Measurements from ENCODE around the gene RTN4RL1.
"Not testable (repeated sequence)": the region's sequence is repeated elsewhere in the genome, so short reads cannot be mapped to it uniquely, and the experiment has no call there.

The RTN4RL1 gene

DNA sequence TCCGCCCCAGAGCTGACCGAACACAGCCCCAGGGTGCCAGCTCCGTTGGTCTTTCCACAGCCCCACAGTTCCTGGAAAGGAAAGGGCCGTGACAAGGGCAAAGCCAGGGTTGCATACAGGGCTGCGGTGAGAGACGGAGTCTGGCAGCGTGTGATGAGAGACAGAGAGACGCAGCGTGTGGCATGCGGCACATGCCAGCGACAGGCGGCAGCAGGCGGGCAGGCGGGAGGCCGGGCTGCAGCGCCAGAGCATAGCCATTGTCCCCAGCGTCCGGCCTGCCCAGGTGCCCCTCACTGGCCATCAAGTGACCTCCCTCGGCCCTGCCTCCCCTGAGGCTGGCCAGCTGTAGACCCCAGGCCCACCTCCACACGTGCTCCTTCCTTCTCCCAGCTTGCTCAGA is 8.6 kb downstream of the RTN4RL1 start:
- Histone ChIP-seq H3K4me2 (peak overlapping the region in 9 of 11 experiments; percentile 81 to 100 (median 99); a peak in 19 of 22 replicates), H3K9ac (peak overlapping the region in 3 of 11 experiments; percentile 49 to 72 (median 63); a peak in 3 of 22 replicates), H3K36me3 (0 out of 22 replicates have a peak, but pooled peaks cover 0 to 5% (median 0%) of the 10 kb centered on the region in 11 experiments), H3K27ac (peak overlapping the region in 1 of 11 experiments; percentile 71; a peak in 1 of 22 replicates), H3K27me3 (peaks cover 0 to 35% (median 0%) of the 10 kb centered on the region in 11 experiments; a peak in 5 of 22 replicates), H4K20me1 (peaks cover 0 to 42% (median 19%) of the 10 kb centered on the region in 11 experiments; a peak in 12 of 22 replicates), H3K4me1 (peaks cover 52 to 92% (median 75%) of the 10 kb centered on the region in 10 experiments), H3K9me3 (replicated peaks in 1 of 11) (peaks cover 0 to 5% (median 0%) of the 10 kb centered on the region in 11 experiments; a peak in 1 of 22 replicates), H3K4me3 (no peak overlapping the region)
- no peak for TF ChIP-seq Cebpa-rat (IDR thresholded peaks at IDR 0.05)

DNA sequence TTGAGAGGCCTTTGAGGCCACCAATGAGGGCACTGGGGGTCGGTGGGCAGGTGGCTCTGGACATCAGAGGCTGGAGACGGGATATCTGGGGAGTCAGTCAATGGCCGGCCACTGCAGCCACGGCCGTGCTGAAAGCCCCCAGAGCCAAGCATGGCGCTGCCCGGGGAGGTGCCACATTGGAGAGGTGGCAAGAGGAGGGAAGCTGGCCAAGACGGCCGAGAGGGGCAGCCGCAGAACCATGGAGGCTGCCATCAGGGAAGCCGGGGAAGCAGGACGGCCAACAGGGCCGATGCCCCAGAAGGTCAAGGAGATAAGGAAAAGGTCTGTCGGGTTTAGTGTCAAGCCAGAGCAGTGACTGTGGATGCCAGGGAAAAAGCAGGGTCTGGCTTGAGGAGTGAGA is 9.8 kb downstream of the RTN4RL1 start:
- Histone ChIP-seq H3K27me3 (peaks cover 0 to 28% (median 0%) of the 10 kb centered on the region in 11 experiments; a peak in 5 of 22 replicates), H3K4me3 (no peak overlapping the region), H3K9me3 (replicated peaks in 1 of 11) (peaks cover 0 to 5% (median 0%) of the 10 kb centered on the region in 11 experiments; a peak in 1 of 22 replicates), H4K20me1 (peaks cover 0 to 35% (median 16%) of the 10 kb centered on the region in 11 experiments; a peak in 12 of 22 replicates), H3K36me3 (0 out of 22 replicates have a peak, but pooled peaks cover 0 to 5% (median 0%) of the 10 kb centered on the region in 11 experiments), H3K9ac (no peak overlapping the region), H3K27ac (0 out of 22 replicates have a peak overlapping the region, but pooled peaks of 1 of the 11 experiments have one; percentile 10), H3K4me2 (peak overlapping the region in 3 of 11 experiments; percentile 25 to 100 (median 26); a peak in 1 of 22 replicates), H3K4me1 (peaks cover 48 to 91% (median 74%) of the 10 kb centered on the region in 10 experiments)
- TF ChIP-seq Cebpa-rat (IDR thresholded peaks at IDR 0.05): no peak

DNA sequence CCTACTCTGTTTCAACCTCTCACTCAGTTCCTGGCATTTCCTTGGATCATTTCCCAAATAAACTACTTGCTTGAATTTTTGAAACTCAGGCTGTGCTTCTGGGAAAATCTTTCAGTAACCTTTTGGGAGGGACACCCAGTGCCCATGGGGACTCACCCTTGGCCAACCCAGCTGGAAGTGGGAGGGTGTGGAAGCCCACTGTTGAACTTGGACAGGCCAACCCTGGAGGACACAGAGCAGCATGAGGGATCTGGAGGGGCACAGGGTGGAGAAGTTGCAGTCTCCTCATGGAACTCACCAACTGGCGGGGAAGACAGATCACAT is 11.2 kb downstream of the RTN4RL1 start:
- peaks cover 41 to 80% (median 63%) of the 10 kb centered on the region in 10 experiments for H3K4me1 ChIP-seq
- peaks cover 0 to 14% (median 0%) of the 10 kb centered on the region in 11 experiments; a peak in 5 of 22 replicates for H3K27me3 ChIP-seq
- 0 out of 22 replicates have a peak, but pooled peaks cover 0 to 5% (median 0%) of the 10 kb centered on the region in 11 experiments for H3K36me3 ChIP-seq
- no peak overlapping the region for H3K4me3 ChIP-seq
- H4K20me1 ChIP-seq: peaks cover 0 to 22% (median 12%) of the 10 kb centered on the region in 11 experiments; a peak in 12 of 22 replicates
- H3K9ac ChIP-seq: no peak overlapping the region
- no peak for TF ChIP-seq Cebpa-rat (IDR thresholded peaks at IDR 0.05)
- H3K4me2 ChIP-seq: peak overlapping the region in 2 of 11 experiments; percentile 9 to 24; a peak in 4 of 22 replicates
- peaks cover 0 to 5% (median 0%) of the 10 kb centered on the region in 11 experiments; a peak in 1 of 22 replicates for H3K9me3 ChIP-seq (replicated peaks in 1 of 11)
- H3K27ac ChIP-seq: no peak overlapping the region

DNA sequence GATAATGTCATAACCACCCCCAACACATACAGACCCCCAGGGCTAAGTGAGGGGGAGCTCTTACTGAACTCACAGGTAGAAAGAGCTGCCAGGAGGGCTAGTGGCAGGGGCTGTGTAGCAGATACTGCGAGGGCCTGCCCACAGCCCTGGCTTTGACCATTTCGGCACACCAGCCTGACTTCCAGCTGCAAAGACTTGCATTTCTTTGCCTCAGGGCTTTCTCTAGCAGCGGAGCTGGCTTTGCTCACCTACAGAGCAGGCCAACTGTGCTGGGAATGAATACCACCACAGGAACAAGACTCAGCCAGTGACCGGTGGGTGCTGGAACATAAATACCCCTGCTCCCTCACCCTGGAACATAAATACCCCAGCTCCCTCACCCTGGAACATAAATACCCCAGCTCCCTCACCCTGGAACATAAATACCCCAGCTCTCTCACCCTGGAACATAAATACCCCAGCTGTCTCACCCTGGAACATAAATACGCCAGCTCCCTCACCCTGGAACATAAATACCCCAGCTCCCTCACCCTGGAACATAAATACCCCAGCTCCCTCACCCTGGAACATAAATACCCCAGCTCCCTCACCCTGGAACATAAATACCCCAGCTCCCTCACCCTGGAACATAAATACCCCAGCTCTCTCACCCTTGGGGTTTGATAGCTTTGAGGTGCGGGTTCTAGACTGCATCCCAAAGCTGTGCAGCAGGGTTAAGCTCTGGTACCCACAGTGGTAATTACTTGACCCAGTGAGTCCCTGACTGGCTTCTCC is 11.7 kb downstream of the RTN4RL1 start:
- not testable (repeated sequence) for H3K9ac ChIP-seq; H3K36me3 ChIP-seq; H3K27me3 ChIP-seq; H3K9me3 ChIP-seq (replicated peaks in 1 of 11); H3K4me3 ChIP-seq
- Histone ChIP-seq H3K27ac (peak overlapping the region in 4 of 11 experiments; percentile 12 to 63 (median 26); a peak in 1 of 22 replicates), H4K20me1 (peaks cover 0 to 17% (median 6%) of the 10 kb centered on the region in 11 experiments; a peak in 12 of 22 replicates), H3K4me1 (peaks cover 36 to 80% (median 63%) of the 10 kb centered on the region in 10 experiments), H3K4me2 (peak overlapping the region in 10 of 11 experiments; percentile 70 to 88 (median 82); a peak in 15 of 22 replicates)

DNA sequence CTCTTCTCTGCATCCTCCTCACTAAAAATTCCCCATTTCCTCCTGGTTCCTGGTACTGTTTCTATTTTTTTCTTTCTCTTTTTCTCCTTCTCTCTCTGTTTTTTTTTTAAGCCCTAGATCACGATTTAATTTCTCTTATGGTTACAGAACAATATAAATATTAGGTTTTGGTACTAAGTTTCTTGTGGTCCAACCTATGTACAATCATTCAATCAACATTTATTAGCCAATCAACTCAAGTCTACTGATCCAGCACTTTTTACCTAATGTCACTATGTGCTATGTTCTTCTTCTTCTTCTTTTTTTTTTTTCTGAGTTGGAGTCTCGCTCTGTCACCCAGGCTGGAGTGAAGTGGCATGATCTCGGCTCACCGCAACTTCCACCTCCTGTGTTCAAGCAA is 12.6 kb downstream of the RTN4RL1 start:
- H3K4me3 ChIP-seq: peak overlapping the region in 5 of 10 experiments; percentile 4 to 45 (median 25); a peak in 5 of 20 replicates
- H3K36me3 ChIP-seq: 0 out of 22 replicates have a peak, but pooled peaks cover 0 to 5% (median 0%) of the 10 kb centered on the region in 11 experiments
- no peak for TF ChIP-seq Cebpa-rat (IDR thresholded peaks at IDR 0.05)
- no peaks in the 10 kb centered on the region for H3K27me3 ChIP-seq
- H3K9me3 ChIP-seq (replicated peaks in 1 of 11): peaks cover 0 to 5% (median 0%) of the 10 kb centered on the region in 11 experiments; a peak in 1 of 22 replicates
- H3K9ac ChIP-seq: peak overlapping the region in 9 of 11 experiments; percentile 31 to 73 (median 59); a peak in 15 of 22 replicates
- peak overlapping the region in 9 of 11 experiments; percentile 33 to 81 (median 67); a peak in 16 of 22 replicates for H3K27ac ChIP-seq
- peaks cover 26 to 73% (median 57%) of the 10 kb centered on the region in 10 experiments for H3K4me1 ChIP-seq
- H3K4me2 ChIP-seq: peak overlapping the region; percentile 70 to 90 (median 82)
- peaks cover 0 to 10% (median 0%) of the 10 kb centered on the region in 11 experiments; a peak in 4 of 22 replicates for H4K20me1 ChIP-seq

DNA sequence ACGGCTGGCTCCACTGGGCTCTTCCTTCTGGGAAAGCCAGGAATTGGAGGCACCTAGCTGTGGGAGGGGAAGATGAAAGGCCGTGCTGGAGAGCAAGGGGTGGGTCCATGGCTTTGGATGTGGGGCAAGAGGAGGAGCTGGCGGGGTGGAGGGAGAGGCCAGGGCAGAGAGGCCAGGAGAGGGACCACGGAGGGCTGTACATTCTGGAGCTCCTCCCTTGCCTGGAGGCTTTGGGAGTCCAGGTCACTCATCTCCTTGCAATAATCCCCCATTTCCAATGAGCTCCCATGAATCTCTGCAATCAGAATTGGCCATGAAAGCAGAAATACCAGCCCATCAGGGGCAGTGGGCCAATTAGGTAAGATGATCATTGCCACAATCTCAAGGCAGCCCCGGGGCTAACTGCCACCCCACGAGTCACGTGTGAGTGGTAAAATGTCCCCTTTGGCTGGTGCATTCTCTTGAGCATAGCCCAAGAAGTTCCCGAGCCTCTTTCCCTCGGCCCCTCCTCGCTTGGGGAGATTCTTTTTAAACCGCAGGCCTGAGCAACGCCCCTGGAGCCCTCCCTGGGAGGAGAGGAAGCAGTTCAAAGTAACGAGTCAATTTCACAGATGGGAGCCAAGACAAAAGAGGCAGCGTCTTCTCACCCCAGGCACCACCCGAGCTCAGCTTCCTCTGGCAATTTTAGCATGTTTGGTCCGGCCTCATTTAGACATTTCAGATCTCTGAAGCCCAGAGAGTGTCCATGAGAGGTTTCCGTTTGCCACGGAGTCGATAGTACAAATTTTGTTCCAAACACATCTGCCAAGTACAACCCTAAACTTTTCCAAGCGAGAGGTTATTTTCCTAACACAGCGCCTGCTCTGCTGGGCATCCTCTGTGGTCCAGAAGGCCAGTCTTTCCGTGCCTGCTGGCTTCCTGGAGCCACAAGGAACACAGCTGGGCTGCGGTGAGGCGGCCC is 13.4 kb downstream of the RTN4RL1 start:
- H3K4me2 ChIP-seq: peak overlapping the region; percentile 70 to 90 (median 82)

DNA sequence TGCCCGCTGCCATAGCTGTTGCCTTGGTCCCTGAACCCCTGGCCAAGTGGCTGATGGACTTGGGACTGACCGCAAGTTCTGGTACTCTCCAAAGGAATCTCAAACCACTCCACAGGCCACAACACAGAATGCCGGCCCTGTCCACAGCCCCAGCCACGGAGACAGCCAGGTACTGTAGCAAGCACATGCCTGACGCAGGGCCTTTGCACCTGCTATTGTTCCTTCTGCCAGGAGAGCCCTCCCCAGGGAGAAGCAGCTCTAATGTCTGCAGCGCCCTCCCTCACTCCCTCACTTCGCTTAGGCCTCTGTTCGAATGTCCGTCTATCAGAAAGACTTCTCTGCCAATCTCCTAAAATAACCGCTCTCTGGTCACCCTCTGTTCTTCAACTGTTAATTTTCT is 15.4 kb downstream of the RTN4RL1 start:
- H3K4me2 ChIP-seq: no peak overlapping the region
- peaks cover 20 to 50% (median 41%) of the 10 kb centered on the region in 10 experiments for H3K4me1 ChIP-seq
- no peak overlapping the region for H3K9ac ChIP-seq
- TF ChIP-seq Cebpa-rat (IDR thresholded peaks at IDR 0.05): no peak
- no peaks in the 10 kb centered on the region for H4K20me1 ChIP-seq
- H3K27me3 ChIP-seq: no peaks in the 10 kb centered on the region
- H3K4me3 ChIP-seq: no peak overlapping the region
- H3K36me3 ChIP-seq: peaks cover 0 to 14% (median 0%) of the 10 kb centered on the region in 11 experiments; a peak in 3 of 22 replicates
- no peak overlapping the region for H3K27ac ChIP-seq
- H3K9me3 ChIP-seq (replicated peaks in 1 of 11): peaks cover 0 to 5% (median 0%) of the 10 kb centered on the region in 11 experiments; a peak in 1 of 22 replicates

More for the DNA sequence above, 13.4 kb downstream of the RTN4RL1 start:
- Histone ChIP-seq H3K27me3 (no peaks in the 10 kb centered on the region), H3K4me1 (peaks cover 20 to 65% (median 49%) of the 10 kb centered on the region in 10 experiments), H3K27ac (peak overlapping the region in 9 of 11 experiments; percentile 33 to 81 (median 67); a peak in 17 of 22 replicates), H3K9me3 (replicated peaks in 1 of 11) (peaks cover 0 to 5% (median 0%) of the 10 kb centered on the region in 11 experiments; a peak in 1 of 22 replicates), H3K9ac (peak overlapping the region in 9 of 11 experiments; percentile 31 to 73 (median 59); a peak in 19 of 22 replicates), H3K4me3 (peak overlapping the region in 6 of 10 experiments; percentile 4 to 45 (median 22); a peak in 9 of 20 replicates), H4K20me1 (peaks cover 0 to 3% (median 0%) of the 10 kb centered on the region in 11 experiments; a peak in 1 of 22 replicates), H3K36me3 (peaks cover 0 to 6% (median 0%) of the 10 kb centered on the region in 11 experiments; a peak in 3 of 22 replicates)
- no peak for TF ChIP-seq Cebpa-rat (IDR thresholded peaks at IDR 0.05)

All from BLaER1 treated with 17β-estradiol and CSF1 and Interleukin-3, amounts not matched to agents 10 nM and 100 nM (cell line).